Rectal smooth muscle tissue (tissue), 1 donor: ENCODE data around the gene ASB15.

Experiments
- H3K27ac ChIP-seq: one replicate; pipeline ENCODE4 v1.7.0; 2013; ENCODE audit warnings: low read depth, low read length, inconsistent platforms
- H3K27me3 ChIP-seq: one replicate; pipeline ENCODE4 v1.7.0; 2013; ENCODE audit warnings: low read length; ENCODE audit not compliant: control insufficient read depth, insufficient read depth
- H3K36me3 ChIP-seq: one replicate; pipeline ENCODE4 v1.7.0; 2013; ENCODE audit warnings: low read length; ENCODE audit not compliant: control insufficient read depth, insufficient read depth
- H3K4me1 ChIP-seq: one replicate; pipeline ENCODE4 v1.7.0; 2013; ENCODE audit warnings: low read length; ENCODE audit not compliant: control insufficient read depth, insufficient read depth
- H3K4me3 ChIP-seq: one replicate; pipeline ENCODE4 v1.7.0; 2013; ENCODE audit warnings: low read length
- H3K9ac ChIP-seq: one replicate; pipeline ENCODE4 v1.7.0; 2013; ENCODE audit warnings: low read length

ASB15 gene

DNA sequence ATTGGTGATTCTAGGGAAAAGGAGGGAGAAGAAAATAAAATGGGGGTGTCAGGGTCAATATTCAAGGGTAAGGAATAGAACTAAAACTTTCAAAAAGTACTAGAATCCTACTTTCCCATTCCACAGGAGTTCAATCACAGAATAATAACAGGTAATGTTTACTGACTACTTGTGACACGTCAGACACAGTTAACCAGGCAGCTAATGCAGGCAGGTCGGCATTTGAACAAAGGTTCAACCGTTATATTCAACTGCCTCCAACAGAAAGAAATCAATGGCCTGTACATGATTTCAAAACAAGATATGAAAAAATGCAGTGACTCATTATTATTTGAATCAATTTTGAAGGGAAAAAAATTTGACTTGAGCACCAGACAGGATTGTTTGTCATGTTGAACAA lies 3.1 kb downstream of the ASB15 start:
- Histone ChIP-seq H3K4me3 (no peak overlapping the region), H3K27me3 (no peaks in the 10 kb centered on the region), H3K9ac (no peak overlapping the region), H3K27ac (no peak overlapping the region), H3K4me1 (no peaks in the 10 kb centered on the region), H3K36me3 (no peaks in the 10 kb centered on the region)

DNA sequence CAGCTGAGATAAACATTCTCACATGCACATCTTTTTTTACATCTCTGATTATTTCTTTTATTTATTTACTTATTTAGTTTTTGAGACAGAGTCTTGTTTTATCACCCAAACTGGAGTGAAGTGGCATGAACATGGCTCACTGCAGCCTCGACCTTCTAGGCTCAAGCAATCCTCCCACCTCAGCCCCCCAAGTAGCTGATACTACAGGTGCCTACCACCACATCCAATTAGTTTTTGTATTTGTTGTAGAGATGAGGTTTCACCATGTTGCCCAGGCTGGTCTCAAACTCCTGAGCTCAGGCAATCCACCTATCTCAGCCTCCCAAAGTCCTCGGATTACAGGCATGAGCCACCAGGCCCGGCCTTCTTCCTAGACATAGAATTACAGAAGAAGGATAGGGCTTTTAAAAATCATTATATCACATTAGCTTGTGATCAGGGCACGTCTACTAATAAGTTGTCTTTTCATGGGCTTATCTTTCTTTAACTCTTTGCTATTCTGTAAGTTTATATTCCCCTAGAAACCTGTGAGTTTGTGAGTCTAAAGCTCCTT lies 5.9 kb downstream of the ASB15 start:
- H3K27ac ChIP-seq = no peak overlapping the region
- H3K36me3 ChIP-seq = no peaks in the 10 kb centered on the region
- H3K9ac ChIP-seq = no peak overlapping the region
- no peak overlapping the region for H3K4me3 ChIP-seq
- no peaks in the 10 kb centered on the region for H3K27me3 ChIP-seq
- no peaks in the 10 kb centered on the region for H3K4me1 ChIP-seq

DNA sequence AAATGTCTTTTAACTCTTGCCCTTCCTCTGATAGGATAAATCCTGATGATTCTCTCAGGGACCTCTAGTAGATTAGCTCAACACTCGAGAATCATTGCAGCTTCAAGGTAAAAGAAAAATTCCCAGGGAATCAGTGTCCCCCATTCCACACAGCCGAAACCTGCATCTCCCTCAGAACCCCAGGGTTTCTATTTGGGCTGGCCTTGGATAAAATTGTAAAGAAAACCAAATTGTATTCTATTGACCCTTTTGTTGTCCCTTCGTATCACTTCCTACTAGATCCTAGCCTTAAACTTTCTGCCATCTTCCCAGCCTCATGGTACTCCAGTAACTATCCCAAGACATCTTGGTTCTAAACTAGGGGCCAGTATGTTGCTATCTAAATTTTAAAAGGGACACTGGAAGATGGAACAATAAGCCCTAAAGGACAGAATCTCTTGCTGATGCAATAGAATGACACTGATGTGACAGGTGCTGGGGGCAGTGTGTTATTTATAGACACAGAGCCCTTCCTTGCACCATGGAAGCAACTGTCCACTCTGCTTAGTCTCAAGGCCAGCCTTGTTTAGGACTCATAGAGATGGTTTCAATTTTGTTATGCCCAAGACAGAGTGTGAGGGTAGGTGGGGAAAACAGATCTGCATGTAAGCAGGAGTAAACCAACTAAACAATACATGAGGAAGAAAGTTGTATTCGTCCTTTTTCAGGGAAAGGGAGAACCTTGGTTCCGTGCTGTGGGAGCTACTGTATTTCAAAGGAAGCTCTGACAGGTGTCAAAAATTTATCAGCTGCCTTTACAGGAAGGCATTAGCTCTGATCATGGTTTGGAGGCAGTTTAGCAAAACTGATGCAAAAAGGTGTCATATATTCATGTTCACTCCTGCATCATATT lies 7.6 kb downstream of the ASB15 start:
- no peaks in the 10 kb centered on the region for H3K4me1 ChIP-seq
- no peaks in the 10 kb centered on the region for H3K36me3 ChIP-seq
- no peak overlapping the region for H3K27ac ChIP-seq
- no peaks in the 10 kb centered on the region for H3K27me3 ChIP-seq
- no peak overlapping the region for H3K4me3 ChIP-seq
- H3K9ac ChIP-seq = no peak overlapping the region

DNA sequence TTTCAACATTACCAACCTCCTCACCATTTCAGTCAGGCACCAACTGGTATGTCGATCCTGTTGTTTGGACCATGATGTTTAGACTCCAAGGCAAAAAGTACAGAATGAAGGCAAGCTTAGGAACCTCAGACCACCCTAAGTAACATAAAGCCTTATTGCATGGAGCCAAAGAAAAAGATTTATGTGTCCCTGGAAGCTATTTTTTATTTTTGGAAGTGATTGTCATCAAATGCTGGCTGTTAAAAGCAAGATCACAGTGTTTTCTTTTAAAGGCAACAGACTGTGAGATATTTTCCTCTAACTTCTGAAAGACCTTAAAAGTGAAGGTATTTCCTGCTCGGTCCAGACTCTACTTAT lies 8.2 kb downstream of the ASB15 start:
- Histone ChIP-seq H3K36me3 (no peaks in the 10 kb centered on the region), H3K4me3 (no peak overlapping the region), H3K27me3 (no peaks in the 10 kb centered on the region), H3K9ac (no peak overlapping the region), H3K4me1 (no peaks in the 10 kb centered on the region), H3K27ac (no peak overlapping the region)

DNA sequence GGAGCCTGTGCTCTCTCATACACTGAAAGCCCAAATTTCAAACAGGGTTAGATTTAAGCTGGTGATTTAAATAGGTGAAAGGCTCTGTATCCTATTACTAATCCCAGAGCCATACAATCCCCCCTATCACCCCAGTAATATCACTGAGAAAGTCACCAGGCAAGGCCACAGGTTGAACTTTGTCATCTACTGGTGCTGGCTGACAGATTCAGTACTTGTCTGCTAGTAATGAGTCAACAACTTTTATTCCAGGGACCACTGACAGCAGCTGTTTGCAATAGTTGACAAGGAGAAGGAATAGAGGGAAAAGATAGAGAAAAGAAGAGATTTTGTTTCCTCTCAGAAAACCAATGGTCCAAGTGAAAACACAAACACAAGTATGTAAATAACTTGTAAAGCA lies 10.4 kb downstream of the ASB15 start:
- H3K4me1 ChIP-seq = no peaks in the 10 kb centered on the region
- H3K27ac ChIP-seq = no peak overlapping the region
- no peak overlapping the region for H3K9ac ChIP-seq
- H3K4me3 ChIP-seq = no peak overlapping the region
- no peaks in the 10 kb centered on the region for H3K36me3 ChIP-seq
- no peaks in the 10 kb centered on the region for H3K27me3 ChIP-seq

DNA sequence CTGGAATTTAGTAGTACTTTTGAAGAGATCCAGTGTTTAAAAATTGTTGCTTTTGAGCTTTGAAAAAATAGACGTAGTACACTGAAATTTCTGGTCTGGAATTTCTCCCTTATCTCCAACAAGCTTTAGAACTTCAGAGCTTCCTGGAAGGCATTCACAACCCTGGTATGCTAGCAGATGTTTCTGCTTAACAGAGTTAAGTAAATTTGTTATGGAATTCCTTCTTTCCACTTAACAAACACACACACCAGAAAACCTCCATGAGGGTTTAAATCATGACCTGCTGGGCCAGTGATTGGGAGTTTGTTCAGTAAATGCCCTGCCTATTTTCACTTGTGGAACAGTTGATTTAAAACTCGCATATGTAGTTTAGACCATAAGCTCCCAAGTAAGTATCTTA lies 13.7 kb downstream of the ASB15 start:
- Histone ChIP-seq H3K27ac (no peak overlapping the region), H3K4me1 (no peaks in the 10 kb centered on the region), H3K36me3 (no peaks in the 10 kb centered on the region), H3K4me3 (no peak overlapping the region), H3K9ac (no peak overlapping the region), H3K27me3 (no peaks in the 10 kb centered on the region)

DNA sequence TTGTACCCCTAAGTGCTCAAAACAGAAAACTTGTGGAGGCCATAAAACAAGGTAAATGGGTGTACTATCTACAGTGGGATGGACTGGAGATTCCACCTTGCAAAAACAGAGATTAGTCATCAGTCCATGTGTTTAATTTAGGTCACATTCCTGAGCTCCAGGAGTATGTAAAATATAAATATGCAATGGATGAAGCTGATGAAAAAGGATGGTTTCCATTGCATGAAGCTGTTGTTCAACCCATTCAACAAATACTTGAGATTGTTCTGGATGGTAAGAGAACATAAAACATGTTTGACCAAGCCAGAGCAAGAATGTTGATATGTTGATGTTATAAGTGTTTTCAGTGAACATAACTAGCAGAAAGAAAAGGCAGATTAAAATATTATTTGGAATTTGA lies 14.6 kb downstream of the ASB15 start:
- Histone ChIP-seq H3K36me3 (no peaks in the 10 kb centered on the region), H3K4me3 (no peak overlapping the region), H3K27me3 (no peaks in the 10 kb centered on the region), H3K9ac (no peak overlapping the region), H3K27ac (no peak overlapping the region), H3K4me1 (no peaks in the 10 kb centered on the region)

DNA sequence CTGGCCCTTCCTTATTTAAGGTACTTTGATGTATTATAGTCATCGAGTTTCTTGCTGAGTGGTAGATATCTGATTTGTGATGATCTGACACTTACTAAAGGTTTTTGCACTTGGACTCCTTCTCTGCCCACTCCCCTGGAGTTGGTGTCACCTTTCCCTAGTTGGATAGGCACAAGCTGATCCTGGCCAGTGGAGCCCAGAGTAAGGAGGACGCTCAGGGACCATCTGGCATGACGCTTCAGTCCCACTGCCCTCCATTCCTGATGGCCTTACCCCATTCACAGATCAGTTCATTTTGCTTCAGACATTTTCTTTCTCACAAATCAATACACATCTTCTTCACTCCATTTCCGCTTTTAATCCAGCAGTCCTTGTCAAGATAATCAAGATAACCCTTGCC lies 20.1 kb downstream of the ASB15 start:
- no peak overlapping the region for H3K4me3 ChIP-seq
- no peaks in the 10 kb centered on the region for H3K27me3 ChIP-seq
- H3K36me3 ChIP-seq = no peaks in the 10 kb centered on the region
- no peak overlapping the region for H3K9ac ChIP-seq
- no peaks in the 10 kb centered on the region for H3K4me1 ChIP-seq
- H3K27ac ChIP-seq = no peak overlapping the region

DNA sequence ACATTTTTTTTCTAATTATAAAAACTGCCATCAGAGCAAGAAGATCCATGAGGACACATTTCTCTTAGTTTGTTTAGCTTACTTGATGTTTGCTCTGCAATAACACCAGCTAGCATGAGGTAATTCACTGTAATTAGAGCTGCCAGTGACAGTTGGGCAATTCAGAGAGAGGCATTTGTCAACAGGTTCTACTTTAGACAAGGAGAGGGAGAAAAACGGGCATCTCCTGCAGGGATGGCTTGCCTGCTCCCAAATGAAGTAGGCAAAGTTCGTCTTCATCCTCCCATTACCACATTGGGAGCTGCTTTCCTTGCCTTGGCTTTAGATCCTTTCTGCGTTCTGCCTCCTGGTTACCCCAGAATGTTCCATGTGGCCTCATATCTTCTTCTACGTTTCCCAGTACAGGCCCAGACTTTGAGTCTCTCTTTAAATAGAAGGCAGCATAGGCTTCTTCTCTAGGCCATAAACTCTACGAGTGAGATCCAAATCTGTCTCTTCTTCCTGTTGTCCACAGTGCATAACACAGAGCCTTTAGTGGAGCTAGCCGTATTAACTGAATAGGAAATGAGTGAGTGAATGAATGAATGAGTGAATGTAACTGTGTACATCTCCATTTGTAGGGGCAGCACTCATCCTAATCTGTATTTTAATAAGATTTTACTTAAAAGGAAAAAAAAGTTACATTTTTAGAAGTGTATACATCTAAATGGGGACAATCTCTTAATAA lies 21.2 kb downstream of the ASB15 start:
- Histone ChIP-seq H3K4me1 (no peaks in the 10 kb centered on the region), H3K36me3 (no peaks in the 10 kb centered on the region), H3K27me3 (no peaks in the 10 kb centered on the region), H3K27ac (no peak overlapping the region), H3K4me3 (no peak overlapping the region), H3K9ac (no peak overlapping the region)

DNA sequence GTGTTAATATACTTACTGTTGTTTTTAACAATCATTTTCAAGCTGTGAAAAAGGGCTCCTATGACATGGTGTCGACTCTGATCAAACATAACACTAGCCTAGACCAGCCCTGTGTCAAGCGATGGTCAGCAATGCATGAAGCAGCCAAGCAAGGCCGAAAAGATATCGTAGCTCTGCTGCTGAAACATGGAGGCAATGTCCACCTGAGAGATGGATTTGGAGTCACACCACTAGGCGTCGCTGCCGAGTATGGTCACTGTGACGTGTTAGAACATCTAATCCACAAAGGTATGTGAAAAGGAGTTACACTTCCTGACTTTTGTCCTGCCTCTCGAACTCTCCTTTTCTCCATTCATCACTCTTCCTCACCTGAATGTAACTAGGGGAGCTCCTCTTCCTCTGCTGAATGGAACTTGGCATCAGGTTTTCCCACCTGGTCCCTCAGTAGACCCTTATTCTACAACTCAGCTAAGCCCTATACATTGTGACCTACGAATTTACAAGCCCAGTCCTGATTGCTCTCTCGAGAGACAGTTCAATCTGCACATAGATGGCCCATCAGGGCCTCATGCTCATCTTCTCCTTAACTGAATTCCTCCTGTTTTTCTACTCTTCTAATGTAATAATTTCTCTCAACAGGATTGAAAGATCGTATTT lies 23.0 kb downstream of the ASB15 start:
- H3K27me3 ChIP-seq = no peaks in the 10 kb centered on the region
- H3K27ac ChIP-seq = no peak overlapping the region
- no peaks in the 10 kb centered on the region for H3K4me1 ChIP-seq
- H3K9ac ChIP-seq = no peak overlapping the region
- H3K4me3 ChIP-seq = no peak overlapping the region
- no peaks in the 10 kb centered on the region for H3K36me3 ChIP-seq

DNA sequence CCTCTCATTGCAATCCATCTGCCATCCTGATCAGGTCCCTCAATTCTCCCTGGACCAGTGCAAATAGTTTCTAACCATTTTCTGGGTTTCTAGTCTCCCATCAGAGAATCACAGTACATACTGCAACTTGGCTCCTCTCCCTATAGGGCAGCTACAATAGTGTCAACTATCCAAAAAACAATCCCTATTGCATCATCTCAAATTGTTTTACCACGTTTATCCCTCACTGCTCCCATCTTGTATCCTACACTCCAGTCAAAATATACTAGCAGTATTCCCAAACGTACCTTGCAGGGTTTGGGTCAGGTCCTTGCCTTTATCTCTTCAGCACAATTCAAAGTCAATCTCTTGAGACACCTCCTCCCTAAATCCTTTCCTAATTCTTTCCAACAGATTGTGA lies 23.6 kb downstream of the ASB15 start:
- H3K27ac ChIP-seq = no peak overlapping the region
- no peaks in the 10 kb centered on the region for H3K36me3 ChIP-seq
- no peak overlapping the region for H3K9ac ChIP-seq
- H3K4me3 ChIP-seq = no peak overlapping the region
- H3K4me1 ChIP-seq = no peaks in the 10 kb centered on the region
- H3K27me3 ChIP-seq = no peaks in the 10 kb centered on the region

DNA sequence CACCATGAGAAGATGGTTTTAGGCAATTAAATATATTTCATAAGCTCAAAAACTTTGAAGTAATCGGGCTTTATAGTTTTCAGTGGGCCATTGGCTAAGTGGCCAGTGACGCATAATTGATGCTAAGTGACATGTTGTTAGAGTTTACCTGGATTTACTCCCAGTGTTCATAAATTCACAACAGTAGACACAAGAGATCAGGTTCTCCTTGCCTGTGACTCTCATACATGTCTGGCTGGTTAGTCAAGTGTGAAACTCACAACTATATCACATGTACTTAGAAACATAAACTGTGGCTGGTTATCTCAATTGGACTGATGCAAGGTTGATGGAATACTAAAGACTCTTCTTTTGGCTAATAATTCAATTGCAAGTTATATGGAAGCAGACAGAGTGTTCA lies 26.2 kb downstream of the ASB15 start:
- no peaks in the 10 kb centered on the region for H3K36me3 ChIP-seq
- no peak overlapping the region for H3K27ac ChIP-seq
- H3K4me3 ChIP-seq = no peak overlapping the region
- H3K27me3 ChIP-seq = no peaks in the 10 kb centered on the region
- no peak overlapping the region for H3K9ac ChIP-seq
- no peaks in the 10 kb centered on the region for H3K4me1 ChIP-seq
